GM19351 (cell line): Measurements from ENCODE around the gene VPS35L.

Experiments
- ATAC-seq: cut with Tn5 transposase; IDR thresholded peaks from one replicate; pipeline ENCODE4 v1.9.1; 2021; ENCODE audit warnings: mild to moderate bottlenecking, moderate library complexity; ENCODE audit not compliant: unreplicated experiment

VPS35L gene

GRCh38 chr16:19555186-19555937 lies at the start of gene VPS35L:
TSS of gene VPS35L (plus strand) at chr16:19555703. CDS start at chr16:19555730, 27 bp downstream.
- ATAC-seq, result peak; percentile 93

DNA sequence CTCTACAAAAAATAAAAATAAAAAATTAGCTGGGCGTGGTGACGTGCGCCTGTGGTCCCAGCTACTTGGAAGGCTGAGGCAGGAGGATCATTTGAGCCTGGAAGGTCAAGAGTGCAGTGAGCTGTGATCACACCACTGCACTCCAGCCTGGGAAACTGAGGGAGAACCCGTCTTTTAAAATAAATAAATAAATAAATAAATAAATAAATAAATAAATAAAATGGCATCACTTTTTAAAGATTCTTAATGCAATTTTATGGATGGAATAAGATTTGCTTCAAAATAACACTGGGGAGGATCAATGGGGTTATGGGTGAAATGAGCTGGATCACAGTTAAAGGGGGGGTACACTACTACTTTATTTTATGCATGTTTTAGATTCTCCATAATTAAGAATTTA lies 48.5 kb upstream of the VPS35L start:
- ATAC-seq, result no peak

- no peak for ATAC-seq
Measured at GRCh38 chr16:19507867-19508266, 47.6 kb upstream of the VPS35L start.

DNA sequence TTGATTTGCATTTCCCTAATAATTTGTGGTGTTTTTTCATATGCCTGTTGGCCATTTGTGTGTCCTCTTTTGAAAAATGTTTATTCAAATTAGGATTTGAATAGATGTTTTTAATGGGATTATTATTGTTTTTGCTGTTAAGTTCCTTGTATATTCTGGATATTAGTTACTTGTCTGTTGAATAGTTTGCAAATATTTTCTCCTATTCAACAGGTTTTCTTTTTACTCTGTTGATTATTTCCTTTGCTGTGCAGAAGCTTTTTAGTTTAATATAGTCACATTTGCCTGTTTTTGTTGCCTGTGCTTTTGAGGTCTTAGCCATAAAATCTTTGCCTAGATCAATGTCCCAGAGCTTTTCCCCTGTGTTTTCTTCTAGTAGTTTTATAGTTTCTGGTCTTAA lies 43.2 kb upstream of the VPS35L start:
- ATAC-seq, result no peak

- ATAC-seq, result no peak
Measured at GRCh38 chr16:19513377-19514053, 42.0 kb upstream of the VPS35L start.

DNA sequence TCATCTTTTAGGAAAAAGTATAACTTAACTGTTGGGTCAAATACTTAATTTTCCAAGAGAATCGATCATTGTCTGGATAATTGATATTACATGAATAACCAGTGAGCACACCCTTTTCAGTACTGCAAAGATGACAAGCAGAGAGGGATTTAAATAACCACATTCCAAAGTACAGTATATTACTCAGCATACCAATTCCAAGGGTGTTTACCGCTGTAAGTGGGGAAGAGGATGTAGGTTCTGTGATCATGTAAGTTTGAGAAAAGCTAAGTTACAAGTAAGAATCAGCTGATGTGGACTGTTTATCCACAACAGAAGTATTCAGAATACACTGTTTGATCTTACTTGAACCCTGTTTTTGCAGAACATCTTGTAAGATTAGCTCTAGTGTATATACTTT lies 39.7 kb upstream of the VPS35L start:
- ATAC-seq, result no peak

- no peak for ATAC-seq
Measured at GRCh38 chr16:19517424-19518089, 37.9 kb upstream of the VPS35L start.

- no peak for ATAC-seq
Measured at GRCh38 chr16:19518388-19518787, 37.1 kb upstream of the VPS35L start.

GRCh38 chr16:19520861-19521331 lies 34.6 kb upstream of the VPS35L start:
- ATAC-seq, result no peak

- peak; percentile 70 for ATAC-seq
Measured at GRCh38 chr16:19521471-19522396, 33.8 kb upstream of the VPS35L start, which contains the start of gene GDE1. TSS of gene GDE1 (minus strand) at chr16:19522098. CDS start at chr16:19521964, 134 bp downstream.

GRCh38 chr16:19522397-19522732 lies 33.1 kb upstream of the VPS35L start:
- no peak for ATAC-seq

DNA sequence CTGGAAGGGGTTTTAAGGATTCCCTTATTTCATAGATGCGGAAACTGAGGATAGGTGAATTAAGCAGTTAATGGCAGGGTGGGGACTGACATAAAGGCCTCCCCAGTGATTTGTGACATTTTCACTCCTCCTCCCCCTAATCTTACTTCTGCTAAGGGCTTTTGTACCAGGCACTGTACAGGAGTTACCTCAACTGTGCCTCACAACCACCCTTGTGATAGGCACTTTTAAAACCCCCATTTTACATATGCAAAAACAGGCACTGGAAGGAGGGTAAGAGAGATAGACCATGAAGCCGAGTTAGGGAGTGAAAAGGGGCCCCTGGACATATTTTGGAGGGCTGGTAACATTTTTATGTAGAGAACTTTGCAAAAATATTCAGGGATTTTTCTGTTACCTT lies 32.7 kb upstream of the VPS35L start:
- no peak for ATAC-seq

DNA sequence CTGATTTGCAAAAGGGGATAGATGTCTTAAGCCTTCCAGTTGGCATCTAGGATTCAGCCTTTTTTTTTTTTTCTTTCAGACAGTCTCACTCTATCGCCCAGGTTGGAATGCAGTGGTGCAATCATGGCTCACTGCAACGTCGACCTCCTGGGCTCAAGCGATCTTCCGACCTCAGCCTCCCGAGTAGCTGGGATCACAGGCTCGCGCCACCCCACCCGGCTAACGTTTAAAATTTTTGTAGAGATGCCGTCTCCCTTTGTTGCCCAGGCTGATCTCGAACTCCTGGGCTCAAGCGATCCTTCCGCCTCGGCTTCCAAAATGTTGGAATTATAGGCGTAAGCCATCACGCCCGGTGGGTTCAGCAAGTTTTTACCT lies 32.3 kb upstream of the VPS35L start:
- no peak for ATAC-seq

DNA sequence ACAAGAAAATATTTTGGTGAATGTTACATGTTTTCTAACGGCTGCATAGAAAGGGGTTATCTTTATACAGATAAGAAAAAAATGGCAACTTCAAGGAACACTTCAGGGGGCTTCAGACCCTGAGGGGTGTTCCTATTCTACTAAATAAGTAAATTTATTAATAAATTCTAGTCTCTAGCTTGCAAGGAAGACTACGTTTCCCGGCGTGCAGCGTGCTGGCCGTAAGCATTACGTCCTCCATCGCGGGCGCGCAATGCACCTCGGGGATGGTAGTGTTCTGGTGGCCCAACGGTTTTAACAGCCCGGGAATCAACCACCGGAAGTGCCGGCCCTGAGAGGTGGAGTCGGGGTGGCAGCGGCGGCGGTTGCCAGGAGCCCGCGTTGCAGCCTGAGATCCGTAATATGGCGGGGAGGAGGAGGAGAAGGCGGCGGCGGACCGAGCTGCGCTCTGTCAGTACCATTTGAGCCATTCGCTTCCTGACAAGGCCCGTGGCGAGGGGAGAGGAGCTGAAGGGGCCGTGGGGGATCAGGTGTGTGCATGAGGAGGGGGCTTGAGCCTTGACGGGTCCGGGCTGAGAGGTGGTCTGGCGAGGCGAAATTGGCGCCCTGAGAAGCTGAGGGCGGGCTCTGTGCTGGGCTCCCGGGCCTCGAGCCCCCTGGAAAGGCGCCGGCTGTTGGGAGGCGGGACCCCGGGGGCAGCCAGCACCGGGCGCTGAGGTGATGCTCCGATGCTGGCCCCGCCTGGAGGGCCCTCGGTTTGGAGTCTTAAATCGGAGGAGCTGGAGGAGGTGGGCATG lies 31.7 kb upstream of the VPS35L start, which contains the start of gene CCP110:
Gene CCP110, plus strand, starts transcription at position 384 of the 797 bp plus-strand sequence. CDS start 3,940 bp downstream, outside the sequence.
- peak; percentile 73 for ATAC-seq

GRCh38 chr16:19524356-19524615 lies 31.2 kb upstream of the VPS35L start:
- no peak for ATAC-seq

DNA sequence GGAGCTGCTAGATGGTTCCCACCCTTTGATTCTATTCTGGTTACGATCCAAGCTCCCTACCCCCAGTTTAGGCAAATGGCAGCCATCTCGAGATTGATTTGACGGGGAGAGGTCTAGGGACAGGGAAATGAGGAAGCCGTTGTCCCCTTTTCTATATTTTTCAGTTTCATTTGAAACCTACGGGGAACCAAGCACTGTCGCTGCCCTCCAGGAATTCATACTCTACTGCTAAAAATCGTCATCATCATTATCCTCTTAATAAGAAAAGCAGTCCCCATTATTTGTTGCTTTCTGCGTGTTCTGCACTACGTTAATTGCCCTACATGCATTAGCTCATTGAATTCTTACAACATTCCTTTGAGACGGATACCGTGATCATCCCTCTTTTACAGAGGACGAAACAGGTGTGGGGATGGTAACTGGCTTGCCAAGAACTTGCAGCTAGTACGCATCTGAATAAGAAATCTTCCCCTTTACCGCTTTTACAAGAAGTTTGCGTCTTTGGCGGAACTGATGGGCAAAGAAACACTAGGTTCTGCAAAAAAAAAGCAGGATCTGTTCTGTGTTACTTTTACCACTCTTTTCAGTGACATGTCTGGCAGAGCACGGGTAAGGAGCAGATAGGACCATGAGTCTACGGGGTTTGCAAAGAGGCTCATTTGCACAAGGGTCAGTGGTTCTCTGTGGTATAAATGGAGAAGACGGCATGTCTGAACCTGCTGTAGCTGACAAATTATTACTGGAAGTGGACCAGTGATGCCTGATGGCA lies 30.7 kb upstream of the VPS35L start:
- ATAC-seq, result no peak

DNA sequence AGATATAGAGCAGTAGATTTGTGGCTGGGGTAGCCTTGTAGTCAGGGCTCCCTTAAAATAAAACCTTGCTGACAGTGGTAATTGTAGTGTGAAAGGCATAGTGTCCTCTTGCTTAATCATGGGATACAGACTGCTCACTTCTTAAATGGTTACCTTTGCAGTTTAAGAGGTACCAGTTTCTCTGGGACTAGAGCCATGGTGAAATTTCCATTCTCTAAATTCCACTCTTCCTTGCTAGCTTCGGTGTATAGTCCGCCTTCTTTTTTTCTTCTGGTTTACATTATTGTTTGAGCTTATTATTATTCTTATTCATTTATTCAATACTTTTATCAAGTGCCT lies 30.1 kb upstream of the VPS35L start:
- ATAC-seq, result no peak

- no peak for ATAC-seq
Measured at GRCh38 chr16:19527161-19527560, 28.3 kb upstream of the VPS35L start.

DNA sequence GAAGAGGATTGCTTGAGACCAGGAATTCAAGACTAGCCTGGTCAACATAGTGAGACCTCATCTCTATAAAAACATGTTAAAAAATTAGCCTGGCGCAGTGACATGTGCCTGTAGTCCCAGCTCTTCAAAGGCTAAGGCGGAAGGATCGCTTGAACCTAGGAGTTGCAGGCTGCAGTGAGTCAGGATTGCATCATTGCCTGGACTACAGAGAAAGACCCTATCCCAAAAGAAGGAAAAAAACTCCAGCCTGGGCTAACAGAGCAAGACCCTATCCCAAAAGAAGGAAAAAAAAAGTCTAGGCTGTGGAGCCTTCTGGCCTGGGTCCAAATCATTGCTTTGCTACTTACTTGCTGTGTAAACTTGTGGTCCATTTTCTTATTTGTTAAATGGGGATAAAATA lies 26.8 kb upstream of the VPS35L start:
- ATAC-seq, result no peak

DNA sequence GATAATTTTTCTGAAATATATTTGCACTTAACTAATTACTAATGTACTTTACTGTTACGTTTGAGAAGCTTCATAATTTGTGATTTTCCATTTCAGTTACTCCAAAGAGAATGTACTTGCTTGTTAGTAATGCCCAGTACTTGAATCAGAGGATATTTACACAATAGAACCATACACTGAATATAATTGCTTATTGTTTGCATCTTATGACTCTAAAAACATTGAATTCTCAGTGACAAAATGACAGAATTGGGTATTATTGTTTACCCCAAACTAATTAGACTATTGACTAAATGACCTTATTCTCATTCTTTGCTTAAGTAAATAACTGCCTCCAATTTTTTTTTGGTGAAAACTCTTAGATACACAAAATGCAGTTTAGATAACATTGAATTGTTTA lies 22.9 kb upstream of the VPS35L start:
- no peak for ATAC-seq
